Upper lobe of left lung (tissue), 6 donors: Measurements from ENCODE around the gene AOX1. TPM values are rescaled to one million over a fixed set of nuclear protein-coding genes. Genes with fewer than 3 reads are reported as not detected.
A peak's percentile ranks its signal among the peaks of the same experiment; 100 is the strongest.

ENCODE experiments used
- ATAC-seq, 2 donors: fragments of 200-7000 bp; cut with Tn5 transposase; one replicate each; pipeline ENCODE4 v1.9.1; 2022; ENCODE audit warnings: mild to moderate bottlenecking in 2 of 2, moderate library complexity in 2 of 2; ENCODE audit not compliant: low FRiP score in 2 of 2
- DNase-seq, 2 donors: peaks; one replicate each; pipeline ENCODE4 v3.0.0-alpha.2; 2019 to 2020
- H3K27ac ChIP-seq, 4 donors: fragments of 200-600 bp; sonication (generic); one replicate each; pipeline ENCODE4 v1.5.1; 2016 to 2019
- H3K27me3 ChIP-seq, 4 donors: fragments of 200-600 bp; sonication (generic); one replicate each; pipeline ENCODE4 v1.5.1; 2017 to 2019
- H3K36me3 ChIP-seq, 4 donors: fragments of 200-600 bp; sonication (generic); one replicate each; pipeline ENCODE4 v1.5.1; 2016 to 2019
- H3K4me1 ChIP-seq, 4 donors: fragments of 200-600 bp; sonication (generic); one replicate each; pipeline ENCODE4 v1.5.1; 2018 to 2019
- H3K4me3 ChIP-seq, 4 donors: fragments of 200-600 bp; sonication (generic); one replicate each; pipeline ENCODE4 v1.5.1; 2017 to 2019; ENCODE audit warnings: mild to moderate bottlenecking in 2 of 4, moderate library complexity in 1 of 4
- H3K9me3 ChIP-seq, 4 donors: fragments of 200-600 bp; sonication (generic); one replicate each; pipeline ENCODE4 v1.5.1; 2018 to 2019
- EP300 ChIP-seq, 4 donors: sonication (generic); formaldehyde crosslinking; IDR thresholded peaks; one replicate each; pipeline ENCODE4 v1.5.1; 2017; ENCODE audit warnings: antibody characterized with exemption in 4 of 4, control low read depth in 2 of 4
- POLR2A ChIP-seq, 4 donors: fragments of 450-650 bp; IDR thresholded peaks; one replicate each; pipeline ENCODE4 v1.5.1; 2016 to 2017; ENCODE audit warnings: antibody characterized with exemption in 4 of 4, mild to moderate bottlenecking in 2 of 4
- POLR2AphosphoS5 ChIP-seq, 2 donors: sonication (generic); formaldehyde crosslinking; IDR thresholded peaks; one replicate each; pipeline ENCODE4 v1.5.1; 2017; ENCODE audit warnings: antibody characterized with exemption in 2 of 2
- whole genome bisulfite sequencing, 2 donors: methylation state at CpG; one replicate each; pipeline ENCODE4 v1.1.5; 2017 to 2018; 5-methylcytosine and 5-hydroxymethylcytosine counted together
- total RNA-seq, 6 donors: library from RNA; depleted of rRNA in 4 of 6; stranded (reverse); fragments of >200 nt in 4 of 6; gene quantifications; one replicate each; pipeline versions ENCODE4 v1.1.0 to v1.2.1, GENCODE V29; 2016 to 2021
- TF ChIP-seq, protein P1 (sequence below), 6 experiments: fragments of 450-650 bp in 4 of 6; fragments of 200-600 bp in 2 of 6; sonication (generic) in 2 of 6; IDR thresholded peaks; one replicate each; pipeline ENCODE4 v1.5.1; 2016 to 2019; ENCODE audit warnings: antibody characterized with exemption in 6 of 6
- donor health status: DM: no; HTN: no; CAD: no; lungs with moderate emphysema.
- donor health status: DM: no; HTN: yes; CAD: no; lungs with severe emphysema.

The AOX1 gene
- total RNA-seq, 6 donors from 2014 or later: 8.7 to 49.0 (median 27.5) TPM

GRCh38 chr2:200649724-200650123 is 63.9 kb downstream of the AOX1 start:
- H3K4me3 ChIP-seq: no peak overlapping the region
- DNase-seq (no peak), ATAC-seq (no peak)
- TF ChIP-seq POLR2A (IDR thresholded peaks at IDR 0.05): no peak
- TF ChIP-seq, protein P1, sequence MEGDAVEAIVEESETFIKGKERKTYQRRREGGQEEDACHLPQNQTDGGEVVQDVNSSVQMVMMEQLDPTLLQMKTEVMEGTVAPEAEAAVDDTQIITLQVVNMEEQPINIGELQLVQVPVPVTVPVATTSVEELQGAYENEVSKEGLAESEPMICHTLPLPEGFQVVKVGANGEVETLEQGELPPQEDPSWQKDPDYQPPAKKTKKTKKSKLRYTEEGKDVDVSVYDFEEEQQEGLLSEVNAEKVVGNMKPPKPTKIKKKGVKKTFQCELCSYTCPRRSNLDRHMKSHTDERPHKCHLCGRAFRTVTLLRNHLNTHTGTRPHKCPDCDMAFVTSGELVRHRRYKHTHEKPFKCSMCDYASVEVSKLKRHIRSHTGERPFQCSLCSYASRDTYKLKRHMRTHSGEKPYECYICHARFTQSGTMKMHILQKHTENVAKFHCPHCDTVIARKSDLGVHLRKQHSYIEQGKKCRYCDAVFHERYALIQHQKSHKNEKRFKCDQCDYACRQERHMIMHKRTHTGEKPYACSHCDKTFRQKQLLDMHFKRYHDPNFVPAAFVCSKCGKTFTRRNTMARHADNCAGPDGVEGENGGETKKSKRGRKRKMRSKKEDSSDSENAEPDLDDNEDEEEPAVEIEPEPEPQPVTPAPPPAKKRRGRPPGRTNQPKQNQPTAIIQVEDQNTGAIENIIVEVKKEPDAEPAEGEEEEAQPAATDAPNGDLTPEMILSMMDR (IDR thresholded peaks at IDR 0.05): no peak
- TF ChIP-seq EP300 (IDR thresholded peaks at IDR 0.05): no peak
- no peak for TF ChIP-seq POLR2AphosphoS5 (IDR thresholded peaks at IDR 0.05)
- no peaks in the 10 kb centered on the region for H3K9me3 ChIP-seq
- 71 to 80% methylated on average over 3 of the region's 3 CpGs for WGBS, 2 donors
- H3K4me1 ChIP-seq: no peaks in the 10 kb centered on the region
- no peak overlapping the region for H3K27ac ChIP-seq
- H3K27me3 ChIP-seq: no peaks in the 10 kb centered on the region
- H3K36me3 ChIP-seq: peaks cover 0 to 9% (median 0%) of the 10 kb centered on the region in 4 donors

- DNase-seq: no peak
- H3K4me3 ChIP-seq: no peak overlapping the region
- ATAC-seq: peak in 1 of 2 donors; percentile 36
- no peaks in the 10 kb centered on the region for H3K4me1 ChIP-seq
- peaks cover 0 to 9% (median 0%) of the 10 kb centered on the region in 4 donors for H3K36me3 ChIP-seq
- no peak overlapping the region for H3K27ac ChIP-seq
- no peaks in the 10 kb centered on the region for H3K27me3 ChIP-seq
- TF ChIP-seq, protein P1 (IDR thresholded peaks at IDR 0.05): no peak
- no peak for TF ChIP-seq EP300 (IDR thresholded peaks at IDR 0.05)
- no peak for TF ChIP-seq POLR2A (IDR thresholded peaks at IDR 0.05)
- no peak for TF ChIP-seq POLR2AphosphoS5 (IDR thresholded peaks at IDR 0.05)
- H3K9me3 ChIP-seq: no peaks in the 10 kb centered on the region
- WGBS, 2 donors: 73% methylated on average over 2 of the region's 2 CpGs
Measured at GRCh38 chr2:200650195-200650594, 64.4 kb downstream of the AOX1 start.

GRCh38 chr2:200652158-200652557 is 66.3 kb downstream of the AOX1 start:
- no peak overlapping the region for H3K27ac ChIP-seq
- H3K36me3 ChIP-seq: peaks cover 0 to 9% (median 0%) of the 10 kb centered on the region in 4 donors
- ATAC-seq: no peak
- no peak for TF ChIP-seq POLR2AphosphoS5 (IDR thresholded peaks at IDR 0.05)
- no peak for TF ChIP-seq POLR2A (IDR thresholded peaks at IDR 0.05)
- no peak for TF ChIP-seq EP300 (IDR thresholded peaks at IDR 0.05)
- TF ChIP-seq, protein P1 (IDR thresholded peaks at IDR 0.05): no peak
- WGBS, 2 donors: 50 to 78% methylated on average over 1 of the region's 1 CpG
- no peaks in the 10 kb centered on the region for H3K9me3 ChIP-seq
- no peak for DNase-seq
- H3K4me3 ChIP-seq: no peak overlapping the region
- H3K27me3 ChIP-seq: no peaks in the 10 kb centered on the region
- no peaks in the 10 kb centered on the region for H3K4me1 ChIP-seq

- TF ChIP-seq POLR2A (IDR thresholded peaks at IDR 0.05) (no peak), POLR2AphosphoS5 (IDR thresholded peaks at IDR 0.05) (no peak), EP300 (IDR thresholded peaks at IDR 0.05) (no peak)
- TF ChIP-seq, protein P1 (IDR thresholded peaks at IDR 0.05): no peak
- H3K36me3 ChIP-seq: peaks cover 0 to 9% (median 0%) of the 10 kb centered on the region in 4 donors
- H3K27ac ChIP-seq: no peak overlapping the region
- no peaks in the 10 kb centered on the region for H3K4me1 ChIP-seq
- H3K27me3 ChIP-seq: no peaks in the 10 kb centered on the region
- WGBS, 2 donors: 58 to 74% methylated on average over 3 of the region's 3 CpGs
- DNase-seq (no peak), ATAC-seq (no peak)
- no peaks in the 10 kb centered on the region for H3K9me3 ChIP-seq
- no peak overlapping the region for H3K4me3 ChIP-seq
Measured at GRCh38 chr2:200653021-200653420, 67.2 kb downstream of the AOX1 start.

DNA sequence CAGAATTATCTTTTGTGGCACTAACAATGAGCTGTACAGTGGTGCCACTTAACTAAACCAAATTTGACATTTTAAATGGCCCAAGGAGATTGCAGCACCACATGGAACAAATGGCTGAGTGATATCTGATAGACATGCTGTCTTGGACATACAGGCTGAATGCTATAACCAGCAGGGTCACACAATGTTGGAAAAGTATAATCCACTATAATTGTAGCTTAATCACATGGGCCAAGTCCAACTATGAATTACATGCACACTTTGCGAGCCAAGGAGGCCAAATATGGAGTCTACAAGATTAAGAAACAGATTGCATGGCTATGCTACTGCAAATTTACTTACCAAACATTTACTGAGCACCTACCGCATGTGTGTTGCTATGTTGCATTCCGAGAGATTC is 69.0 kb downstream of the AOX1 start:
- no peak for TF ChIP-seq EP300 (IDR thresholded peaks at IDR 0.05)
- no peak for TF ChIP-seq POLR2A (IDR thresholded peaks at IDR 0.05)
- no peak for TF ChIP-seq POLR2AphosphoS5 (IDR thresholded peaks at IDR 0.05)
- TF ChIP-seq, protein P1 (IDR thresholded peaks at IDR 0.05): no peak
- Histone ChIP-seq H3K9me3 (no peaks in the 10 kb centered on the region), H3K4me3 (no peak overlapping the region), H3K36me3 (peaks cover 0 to 9% (median 0%) of the 10 kb centered on the region in 4 donors), H3K27ac (no peak overlapping the region), H3K27me3 (no peaks in the 10 kb centered on the region), H3K4me1 (no peaks in the 10 kb centered on the region)
- ATAC-seq (no peak), DNase-seq (no peak)
- 79 to 96% methylated on average over 3 of the region's 3 CpGs for WGBS, 2 donors
